ENCODE measurements around the gene SASH1.

DNA sequence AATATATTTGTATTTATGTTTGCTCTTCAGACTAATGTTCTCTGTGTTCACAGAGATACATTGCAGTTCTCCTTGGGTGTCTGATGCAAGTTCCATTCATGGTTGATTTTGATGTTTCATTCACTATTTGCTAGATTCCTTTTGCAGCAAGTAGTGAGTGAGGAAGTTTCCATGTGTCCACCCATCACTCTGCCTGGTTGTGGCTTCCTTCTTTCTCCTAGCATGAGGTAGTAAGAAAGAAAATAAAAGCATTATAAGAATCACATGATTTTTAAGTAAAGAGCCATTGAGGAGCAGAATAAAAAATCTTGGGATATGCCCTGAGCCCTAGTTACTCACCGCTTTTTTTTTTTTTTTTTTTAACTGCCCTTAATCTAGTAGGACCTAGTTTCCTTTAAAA is 8.7 kb downstream of the SASH1 start:
- no peak for TF ChIP-seq POLR2A (IDR thresholded peaks at IDR 0.05)
- TF ChIP-seq, protein P1, sequence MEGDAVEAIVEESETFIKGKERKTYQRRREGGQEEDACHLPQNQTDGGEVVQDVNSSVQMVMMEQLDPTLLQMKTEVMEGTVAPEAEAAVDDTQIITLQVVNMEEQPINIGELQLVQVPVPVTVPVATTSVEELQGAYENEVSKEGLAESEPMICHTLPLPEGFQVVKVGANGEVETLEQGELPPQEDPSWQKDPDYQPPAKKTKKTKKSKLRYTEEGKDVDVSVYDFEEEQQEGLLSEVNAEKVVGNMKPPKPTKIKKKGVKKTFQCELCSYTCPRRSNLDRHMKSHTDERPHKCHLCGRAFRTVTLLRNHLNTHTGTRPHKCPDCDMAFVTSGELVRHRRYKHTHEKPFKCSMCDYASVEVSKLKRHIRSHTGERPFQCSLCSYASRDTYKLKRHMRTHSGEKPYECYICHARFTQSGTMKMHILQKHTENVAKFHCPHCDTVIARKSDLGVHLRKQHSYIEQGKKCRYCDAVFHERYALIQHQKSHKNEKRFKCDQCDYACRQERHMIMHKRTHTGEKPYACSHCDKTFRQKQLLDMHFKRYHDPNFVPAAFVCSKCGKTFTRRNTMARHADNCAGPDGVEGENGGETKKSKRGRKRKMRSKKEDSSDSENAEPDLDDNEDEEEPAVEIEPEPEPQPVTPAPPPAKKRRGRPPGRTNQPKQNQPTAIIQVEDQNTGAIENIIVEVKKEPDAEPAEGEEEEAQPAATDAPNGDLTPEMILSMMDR (IDR thresholded peaks at IDR 0.05), result no peak
- TF ChIP-seq POLR2AphosphoS5 (IDR thresholded peaks at IDR 0.05), result no peak
